Activated CD8-positive, alpha-beta memory T cell treated with anti-CD3 and anti-CD28 coated beads for 48 hours (primary cell): ENCODE data around the gene MACROD2.

Source experiments
- DNase-seq, 3 experiments: peaks; one replicate each; pipeline ENCODE4 v3.0.0-alpha.2; 2020; ENCODE audit warnings: low read depth in 2 of 3, low spot score in 2 of 3

The MACROD2 gene

GRCh38 chr20:14928083-14928482 lies 932.8 kb downstream of the MACROD2 start:
- no peak for DNase-seq

GRCh38 chr20:14929388-14929787 lies 934.1 kb downstream of the MACROD2 start:
- no peak for DNase-seq

DNA sequence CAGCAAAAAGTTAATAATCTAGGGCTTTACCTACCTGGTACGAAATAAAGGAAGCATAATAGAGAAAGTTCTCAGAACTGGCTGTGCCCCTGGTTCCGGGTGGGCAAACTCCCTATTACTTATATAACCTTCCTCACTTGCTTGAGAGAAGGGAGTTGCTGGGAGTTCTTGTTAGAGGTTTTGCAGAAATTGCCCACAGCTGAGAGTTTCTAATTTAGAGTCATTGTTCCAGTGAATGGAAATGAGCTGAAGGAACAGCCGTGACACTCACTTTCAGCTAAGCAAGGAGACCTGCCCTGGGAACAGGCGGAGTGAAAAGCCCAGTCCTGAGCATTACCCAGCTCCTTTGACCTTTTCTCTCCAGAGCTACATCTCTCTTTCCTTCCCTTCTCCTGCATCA lies 936.7 kb downstream of the MACROD2 start:
- DNase-seq, result no peak

DNA sequence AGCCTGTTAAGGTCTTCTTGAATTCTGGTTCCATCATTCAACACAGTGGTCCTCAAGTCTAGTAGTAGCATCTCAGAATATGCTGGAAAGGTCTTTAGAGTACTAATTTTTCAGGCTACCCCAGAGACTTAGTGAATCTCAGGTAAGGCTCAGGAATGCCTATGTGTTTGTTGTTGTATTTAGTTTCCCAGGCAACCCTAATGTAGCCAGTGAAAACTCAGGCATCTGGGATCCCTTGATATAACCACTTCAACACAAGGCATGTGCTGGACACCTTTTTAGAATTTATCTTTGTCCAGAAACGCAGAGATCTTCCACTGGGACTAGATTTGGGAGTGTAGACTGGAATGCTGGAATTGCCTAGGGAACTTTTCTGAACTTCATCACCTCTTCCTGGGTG lies 940.0 kb downstream of the MACROD2 start:
- no peak for DNase-seq

GRCh38 chr20:14937021-14937420 lies 941.7 kb downstream of the MACROD2 start:
- no peak for DNase-seq

GRCh38 chr20:14937846-14938245 lies 942.5 kb downstream of the MACROD2 start:
- no peak for DNase-seq

GRCh38 chr20:14947536-14947935 lies 952.2 kb downstream of the MACROD2 start:
- no peak for DNase-seq

GRCh38 chr20:14947946-14948345 lies 952.6 kb downstream of the MACROD2 start:
- DNase-seq, result no peak

GRCh38 chr20:14948416-14948815 lies 953.1 kb downstream of the MACROD2 start:
- DNase-seq, result no peak

- no peak for DNase-seq
Observed at GRCh38 chr20:14950633-14951032, 955.3 kb downstream of the MACROD2 start.

DNA sequence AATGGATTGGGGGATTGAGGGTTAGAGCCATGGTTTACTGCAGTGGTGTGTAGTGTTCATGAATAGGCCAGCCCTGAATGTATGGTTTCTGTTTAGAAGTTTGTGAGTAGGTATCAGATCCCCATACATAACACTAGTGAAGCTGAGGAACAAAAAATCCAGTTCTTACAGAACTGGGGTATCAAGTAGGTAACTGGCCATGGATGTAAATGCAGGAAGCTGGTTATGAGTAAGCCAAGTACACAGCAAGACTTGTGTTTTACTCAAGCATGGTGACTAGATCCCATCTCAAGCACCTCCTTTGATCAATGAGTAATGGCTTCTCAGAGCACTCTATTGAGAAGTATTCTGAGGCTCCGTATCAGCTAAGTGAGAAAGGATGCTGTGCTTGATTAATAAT lies 955.8 kb downstream of the MACROD2 start:
- DNase-seq, result no peak

DNA sequence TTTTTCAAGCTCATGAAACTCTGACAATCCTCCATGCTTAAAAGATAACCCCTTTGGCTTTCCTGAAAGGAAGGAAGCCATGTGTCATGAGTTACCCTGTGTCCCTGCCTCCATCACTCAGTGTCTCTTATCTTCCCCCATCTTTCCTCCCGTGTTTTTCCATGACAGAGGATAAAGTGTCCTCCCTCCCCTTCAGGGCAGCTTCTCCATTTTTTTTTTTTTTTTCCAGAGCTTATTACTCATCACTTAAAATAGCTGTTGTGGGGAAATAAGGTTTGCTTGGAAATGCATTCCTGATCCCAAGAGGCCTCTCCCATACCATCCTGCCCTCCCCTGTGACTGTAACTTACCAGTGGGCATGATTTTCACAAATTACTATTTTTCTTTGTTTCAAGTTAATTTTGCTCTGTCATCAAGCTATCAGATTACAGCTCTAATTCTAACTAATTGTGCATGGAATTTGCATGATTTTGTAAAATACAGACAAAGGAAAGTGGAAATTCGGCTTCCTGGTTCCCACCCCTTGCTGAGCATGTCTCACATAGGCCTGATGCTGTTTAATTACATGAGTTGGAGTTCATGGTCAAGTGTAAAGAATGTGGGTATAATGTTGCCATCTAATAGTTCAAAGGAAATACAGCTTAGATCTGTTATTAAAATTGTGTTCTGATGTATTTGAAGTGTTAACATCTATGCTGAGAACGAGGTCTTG lies 956.5 kb downstream of the MACROD2 start:
- DNase-seq, result no peak

DNA sequence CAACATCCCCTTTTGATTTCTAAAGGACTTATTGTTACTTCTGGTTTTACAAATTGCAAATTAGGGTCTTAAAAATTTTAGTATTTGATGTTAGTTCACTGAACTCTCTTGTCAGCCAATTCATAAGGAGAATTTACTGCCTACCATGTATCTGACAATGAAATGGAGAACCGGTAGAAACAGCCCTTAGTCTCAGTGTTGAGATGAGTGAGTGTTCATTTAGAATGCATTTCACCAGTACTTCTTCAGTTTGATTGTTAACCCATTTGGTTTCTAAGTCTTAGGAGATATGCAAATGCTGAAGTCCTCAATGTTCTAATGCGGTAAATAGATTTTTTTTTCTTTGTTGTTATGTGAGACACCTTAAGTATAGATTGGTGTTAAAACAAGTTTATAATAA lies 958.4 kb downstream of the MACROD2 start:
- no peak for DNase-seq

DNA sequence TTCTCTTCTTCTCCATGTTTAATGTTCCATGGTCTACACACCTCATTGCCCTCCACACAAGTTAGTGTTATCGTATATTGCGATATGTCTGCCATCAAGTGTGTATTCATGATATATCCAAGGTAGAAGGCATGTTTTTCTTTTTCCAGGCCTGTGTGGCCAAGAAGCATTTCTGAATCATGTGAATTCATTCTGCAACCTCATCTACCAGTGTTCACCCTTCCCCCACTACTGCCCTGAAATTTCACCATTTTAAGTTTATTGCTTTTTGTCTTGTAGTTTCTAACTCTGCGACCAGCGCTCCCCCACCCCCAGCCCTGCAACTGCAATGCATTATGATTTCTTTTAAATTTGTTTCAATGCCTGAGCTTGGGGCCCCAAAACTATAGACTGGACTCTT lies 960.1 kb downstream of the MACROD2 start:
- no peak for DNase-seq

GRCh38 chr20:14956026-14956425 lies 960.7 kb downstream of the MACROD2 start:
- no peak for DNase-seq

DNA sequence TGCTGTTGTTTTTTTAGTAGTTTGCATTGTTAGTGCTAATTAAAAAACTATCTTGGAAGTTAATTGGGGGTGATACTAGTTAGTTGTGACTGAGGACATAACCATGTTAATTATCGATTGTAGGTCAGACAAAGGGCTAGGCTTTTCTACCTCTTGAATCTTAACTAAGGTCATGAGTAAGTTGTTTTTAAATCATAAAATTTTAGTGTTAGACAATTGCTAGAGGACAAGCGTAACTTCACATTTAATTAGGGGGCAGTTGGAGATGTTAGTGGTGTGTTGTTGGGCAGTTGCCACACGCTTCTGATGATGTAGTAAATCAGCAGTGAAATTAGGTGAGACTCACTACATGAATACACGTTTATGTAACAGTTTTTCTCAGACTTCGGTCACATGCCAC lies 961.2 kb downstream of the MACROD2 start:
- no peak for DNase-seq

GRCh38 chr20:14957402-14957801 lies 962.1 kb downstream of the MACROD2 start:
- DNase-seq, result no peak

DNA sequence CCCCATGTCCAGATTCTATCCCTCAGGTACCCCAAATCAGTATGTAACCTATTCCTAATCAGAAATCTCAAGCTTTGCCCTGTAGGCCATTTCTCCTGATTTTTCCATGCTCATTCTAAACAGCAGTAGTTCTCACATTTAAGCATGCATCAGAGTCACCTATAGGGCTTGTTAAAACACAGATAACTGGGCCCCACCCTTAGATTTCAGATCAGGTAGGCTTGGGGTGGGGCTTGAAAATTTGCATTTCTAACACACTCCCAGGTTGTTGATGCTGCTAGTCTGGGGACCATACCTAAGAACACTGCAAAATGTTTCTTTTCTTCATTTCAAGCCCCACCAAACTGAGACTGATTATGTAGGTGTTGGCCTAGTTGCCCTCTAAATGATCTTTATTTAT lies 963.3 kb downstream of the MACROD2 start:
- DNase-seq, result no peak

DNA sequence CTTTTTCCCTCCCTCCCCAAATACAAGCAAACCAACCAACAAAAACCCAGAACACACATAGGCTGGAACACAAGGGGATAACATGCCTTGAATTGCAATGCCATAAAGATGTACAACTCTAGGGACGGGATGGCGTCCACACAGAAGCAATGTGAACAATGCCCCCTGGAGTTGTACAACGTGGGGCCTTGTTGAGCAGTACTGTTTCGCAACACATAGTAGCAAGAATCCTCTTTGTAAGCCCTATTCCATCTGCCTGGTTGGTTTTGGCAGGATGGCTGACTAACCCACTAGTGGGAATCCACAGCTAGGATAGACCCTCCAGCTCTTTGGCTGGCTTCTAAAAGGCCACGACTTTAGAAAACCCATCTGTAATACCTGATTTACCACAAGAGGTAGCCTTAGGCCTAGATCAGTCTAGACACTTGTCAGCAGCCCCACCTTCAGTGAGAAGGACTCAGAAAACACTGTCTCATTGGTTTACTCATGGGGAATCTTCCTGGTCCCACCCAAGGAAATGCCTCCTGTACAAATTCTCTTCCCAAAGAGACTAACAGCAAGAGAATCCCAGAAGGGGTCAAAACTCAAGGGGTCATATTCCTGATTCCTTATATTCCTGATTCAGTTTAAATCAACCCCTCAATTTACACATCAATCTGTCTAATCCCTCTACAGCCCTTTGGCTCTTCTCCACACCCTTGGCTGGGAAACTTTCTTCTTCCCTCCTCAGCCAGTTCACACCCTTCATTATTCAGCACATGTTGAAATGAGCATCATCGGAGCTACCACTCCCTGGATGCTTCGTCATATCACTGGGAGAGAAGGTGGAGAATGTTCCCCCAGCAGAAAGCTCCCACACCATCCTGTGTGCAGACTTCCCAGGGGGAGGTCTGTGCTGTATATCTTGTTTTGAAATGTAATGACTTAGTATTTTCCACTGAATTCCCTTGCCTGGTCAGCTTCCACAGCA lies 964.5 kb downstream of the MACROD2 start:
- DNase-seq, result no peak

GRCh38 chr20:14960831-14961230 lies 965.5 kb downstream of the MACROD2 start:
- no peak for DNase-seq

GRCh38 chr20:14963262-14963663 lies 967.9 kb downstream of the MACROD2 start:
- no peak for DNase-seq

GRCh38 chr20:14966203-14966602 lies 970.9 kb downstream of the MACROD2 start:
- no peak for DNase-seq
